ENCODE results near the gene DUT.
"Not testable (repeated sequence)": the region's sequence is repeated elsewhere in the genome, so short reads cannot be mapped to it uniquely, and the experiment has no call there.

The DUT gene

DNA sequence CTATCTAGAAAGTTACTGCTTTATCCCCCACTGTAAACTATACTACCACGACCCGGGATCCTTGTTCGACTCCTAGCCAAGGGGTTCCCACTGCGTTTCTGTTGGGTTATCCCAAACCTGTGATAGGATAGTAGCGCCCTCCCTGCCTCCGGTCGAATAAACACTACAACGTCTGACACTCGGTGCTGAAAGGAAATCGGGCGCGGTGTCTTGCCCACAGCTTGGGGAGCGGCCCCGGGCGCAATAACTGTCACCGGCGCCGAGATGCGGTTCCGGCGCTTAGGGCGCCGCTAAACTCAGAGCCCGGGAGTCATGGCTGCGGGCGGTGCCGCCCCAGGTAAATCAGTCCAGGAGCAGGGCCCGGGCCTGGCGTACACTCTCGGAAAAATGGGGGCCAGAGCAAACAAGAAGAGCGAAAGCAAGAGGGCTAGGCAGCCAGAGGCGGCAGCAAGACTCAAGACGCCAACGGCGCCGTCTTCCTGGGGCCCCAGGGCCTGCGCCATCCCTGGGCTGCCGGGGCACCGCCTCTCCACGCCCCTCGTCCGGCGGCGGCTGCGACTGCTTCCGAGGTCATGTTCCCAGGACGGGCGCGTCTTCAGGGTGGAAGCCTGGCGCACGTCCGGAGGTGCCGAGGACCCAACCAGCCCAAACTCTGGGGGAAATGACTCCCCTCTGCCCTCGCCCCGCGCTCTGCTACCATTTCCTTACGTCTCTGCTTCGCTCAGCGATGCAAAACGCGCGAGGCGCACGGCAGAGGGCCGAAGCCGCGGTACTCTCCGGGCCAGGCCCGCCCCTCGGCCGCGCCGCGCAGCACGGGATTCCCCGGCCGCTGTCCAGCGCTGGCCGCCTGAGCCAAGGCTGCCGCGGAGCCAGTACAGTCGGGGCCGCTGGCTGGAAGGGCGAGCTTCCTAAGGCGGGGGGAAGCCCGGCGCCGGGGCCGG, at the start of gene DUT:
DUT (plus strand) TSS at position 575 of the 941 bp plus-strand sequence; CDS start at position 662, 87 bp downstream.
- ATAC-seq (peak; percentile 87), DNase-seq (peak; percentile 84)

- DNase-seq (no peak), ATAC-seq (no peak)
Observed at GRCh38 chr15:48281674-48282073, 49.6 kb upstream of the DUT start.

DNA sequence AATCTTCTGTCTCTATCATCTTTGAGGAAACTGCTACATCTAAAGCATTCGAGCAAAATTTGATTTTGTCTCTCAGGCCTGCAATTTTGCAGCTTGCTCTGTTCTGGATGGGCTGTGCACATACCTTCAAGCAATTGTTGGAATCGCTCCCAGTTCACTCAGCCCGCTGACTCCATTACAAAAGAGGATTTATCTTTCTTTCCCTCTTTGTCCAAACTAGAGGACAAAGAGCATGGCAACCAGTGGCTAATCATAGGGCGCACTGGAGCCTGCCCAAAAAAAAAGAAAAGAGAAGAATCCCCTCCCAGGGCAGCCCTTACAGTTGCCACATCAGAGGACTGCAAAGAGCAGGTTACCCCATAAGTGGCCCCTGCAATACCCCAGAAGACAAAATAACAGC, 49.0 kb upstream of the DUT start:
- DNase-seq (no peak), ATAC-seq (no peak)

- DNase-seq (no peak), ATAC-seq (no peak)
Observed at GRCh38 chr15:48283396-48284145, 47.7 kb upstream of the DUT start.

GRCh38 chr15:48285329-48286214, 45.7 kb upstream of the DUT start:
- no peak for ATAC-seq

DNA sequence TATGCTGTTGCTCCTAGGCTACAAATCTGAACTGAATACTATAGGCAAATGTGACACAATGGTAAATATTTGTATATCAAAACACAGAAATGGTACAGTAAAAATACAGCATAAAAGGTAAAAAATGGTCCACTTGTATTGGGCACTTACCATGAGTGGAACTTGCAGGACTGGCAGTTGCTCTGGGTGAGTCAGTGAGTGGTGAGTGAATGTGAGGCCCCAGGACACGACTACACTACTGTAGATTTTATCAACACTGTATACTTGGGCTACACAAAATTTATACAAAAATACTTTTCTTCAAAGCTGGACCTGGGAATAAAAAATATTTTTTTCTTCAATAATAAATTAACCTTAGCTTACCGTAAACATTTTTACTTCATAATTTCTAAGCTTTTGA, 41.6 kb upstream of the DUT start:
- ATAC-seq = no peak

More at GRCh38 chr15:48285329-48286214, 45.7 kb upstream of the DUT start:
- DNase-seq = peak; percentile 40

GRCh38 chr15:48292458-48292857, 38.8 kb upstream of the DUT start:
- ATAC-seq (no peak), DNase-seq (no peak)

More for the DNA sequence above, 41.6 kb upstream of the DUT start:
- DNase-seq = no peak

DNA sequence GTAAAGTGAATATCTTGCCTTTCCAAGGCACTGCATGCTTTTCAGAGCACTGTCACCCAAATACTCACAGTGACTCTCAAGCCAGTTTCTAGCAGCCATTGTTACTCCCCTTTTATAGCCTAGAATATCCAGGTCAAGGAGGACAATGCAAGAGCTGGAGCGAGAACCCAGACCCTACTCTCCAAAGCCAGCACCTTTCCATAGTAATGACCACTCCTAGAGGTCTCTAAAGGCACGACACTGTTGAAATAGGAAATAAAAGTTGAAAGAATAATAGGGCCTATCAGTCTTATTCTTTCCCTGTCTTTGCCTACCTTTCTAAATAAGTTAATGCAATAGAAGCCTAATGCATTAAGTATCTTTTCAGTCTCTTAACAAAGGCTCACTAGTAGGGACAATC, 33.6 kb upstream of the DUT start:
- ATAC-seq (no peak), DNase-seq (no peak)

DNA sequence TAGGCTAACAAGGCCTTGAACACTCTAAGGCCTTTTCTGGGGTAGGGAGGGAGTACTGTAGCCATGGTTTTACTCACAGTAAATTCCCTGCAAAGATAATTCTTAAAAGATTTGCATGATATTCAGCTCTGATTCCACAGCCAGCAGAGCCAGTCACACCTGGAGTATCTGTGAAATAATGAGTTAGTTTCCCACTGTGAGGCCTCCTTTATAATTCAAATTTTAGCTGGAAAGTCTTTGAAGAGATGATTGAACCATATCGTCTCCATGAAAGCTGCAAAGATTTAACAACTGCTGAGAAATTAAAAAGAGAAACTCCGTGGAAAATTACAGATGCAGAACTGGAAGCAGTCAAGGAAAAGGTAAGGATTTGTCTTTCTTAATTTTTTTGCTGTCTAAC, 32.3 kb upstream of the DUT start:
- ATAC-seq = no peak
- no peak for DNase-seq

DNA sequence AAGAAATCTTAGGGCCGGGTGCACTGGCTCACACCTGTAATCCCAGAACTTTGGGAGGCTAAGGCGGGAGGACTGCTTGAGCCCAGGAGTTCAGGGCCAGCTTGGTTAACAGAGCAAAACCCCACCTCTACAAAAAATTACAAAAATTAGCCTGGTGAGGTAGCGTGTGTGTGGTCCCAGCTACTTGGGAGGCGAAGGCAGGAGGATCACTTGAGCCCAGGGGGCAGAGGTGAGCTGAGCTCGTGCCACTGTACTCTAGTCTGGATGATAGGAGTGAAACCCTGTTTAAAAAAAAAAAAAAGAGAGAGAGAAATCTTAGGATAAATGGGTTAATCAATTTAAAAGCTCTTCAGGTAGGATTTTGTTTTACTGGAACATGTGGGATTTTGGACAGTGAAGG, 31.2 kb upstream of the DUT start:
- ATAC-seq = no peak
- no peak for DNase-seq

- no peak for DNase-seq
- no peak for ATAC-seq
Observed at GRCh38 chr15:48304398-48304797, 26.8 kb upstream of the DUT start.

DNA sequence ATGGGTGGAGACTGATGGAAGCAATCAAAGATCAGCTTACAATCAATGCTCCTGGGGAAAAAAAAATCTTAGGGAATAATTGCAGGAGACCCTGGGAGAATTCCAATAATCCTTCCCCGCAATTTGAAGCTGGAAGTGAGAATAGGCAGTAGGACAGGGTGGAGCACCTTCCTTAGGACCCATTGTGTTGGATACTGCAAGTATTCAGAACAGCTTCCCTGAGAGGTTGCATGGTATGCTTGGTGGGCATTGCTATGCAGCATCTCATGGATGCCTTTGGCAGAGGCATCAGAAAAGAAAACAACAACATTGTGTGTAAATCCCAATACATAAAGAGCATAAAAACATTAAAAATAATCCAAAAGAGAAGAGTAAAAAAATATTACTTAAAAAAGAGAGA, 24.6 kb upstream of the DUT start:
- no peak for DNase-seq
- ATAC-seq = no peak

GRCh38 chr15:48307586-48307985, 23.6 kb upstream of the DUT start:
- DNase-seq = no peak
- ATAC-seq = no peak

- no peak for DNase-seq
- no peak for ATAC-seq
Observed at GRCh38 chr15:48309740-48310139, 21.5 kb upstream of the DUT start.

- DNase-seq = no peak
- no peak for ATAC-seq
Observed at GRCh38 chr15:48313216-48313615, 18.0 kb upstream of the DUT start.

DNA sequence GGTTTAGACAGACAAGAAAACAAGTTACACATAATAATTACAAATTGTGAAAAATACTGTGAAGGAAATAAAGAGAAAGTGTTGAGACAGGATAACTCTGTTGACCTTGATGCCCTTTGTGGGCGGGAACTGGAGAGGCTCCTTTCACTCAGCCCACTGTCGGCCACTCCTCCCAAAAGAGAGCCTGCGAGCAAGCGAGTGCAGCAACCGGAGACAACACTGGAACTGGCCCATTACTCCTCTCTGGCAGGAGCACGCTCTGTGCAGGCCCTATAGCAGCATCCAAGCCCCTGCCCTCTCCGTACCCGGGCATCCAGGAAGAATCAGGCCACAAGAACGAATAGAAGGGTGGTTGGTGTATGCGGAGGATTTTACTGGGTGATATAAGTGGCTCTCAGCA, 16.2 kb upstream of the DUT start:
- no peak for ATAC-seq
- no peak for DNase-seq

DNA sequence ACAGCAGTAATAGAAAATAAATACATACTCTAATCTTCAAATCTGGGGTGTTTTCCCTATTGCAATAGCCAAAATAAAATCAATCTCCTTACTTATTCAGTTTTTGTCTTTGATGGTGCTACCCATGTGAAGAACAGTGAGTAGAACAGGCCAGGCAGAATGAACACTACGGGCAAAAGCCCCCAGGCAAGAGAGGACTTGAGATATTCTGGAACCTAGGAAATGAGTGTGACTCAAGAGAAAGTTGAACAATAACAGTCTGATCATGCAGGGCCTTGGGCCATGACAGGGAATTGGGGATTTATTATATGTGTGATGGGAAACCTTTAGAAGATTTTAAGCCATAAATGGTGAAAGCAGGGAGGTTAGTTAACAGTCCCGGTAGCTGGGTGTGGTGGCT, 14.0 kb upstream of the DUT start:
- no peak for DNase-seq
- no peak for ATAC-seq

DNA sequence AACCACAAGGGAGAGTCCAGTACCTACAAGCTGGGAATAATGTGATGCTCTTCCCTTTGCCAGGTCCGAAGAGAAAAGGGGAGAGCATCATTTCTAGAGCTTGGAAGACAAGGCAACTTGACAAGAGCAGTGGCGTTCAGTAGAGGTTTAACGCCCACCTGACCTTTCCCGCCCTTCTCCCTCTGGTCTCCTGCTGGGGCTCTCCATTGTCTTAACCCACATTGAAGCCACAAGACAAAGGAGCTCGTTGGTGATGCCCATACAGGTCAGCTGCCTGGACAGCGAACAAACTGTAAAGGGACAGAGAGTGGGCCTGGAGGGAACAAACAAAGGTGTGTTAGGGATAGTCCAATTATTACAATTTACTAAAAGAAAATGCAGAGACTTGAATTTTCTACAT, 13.1 kb upstream of the DUT start:
- ATAC-seq = no peak
- DNase-seq = no peak

DNA sequence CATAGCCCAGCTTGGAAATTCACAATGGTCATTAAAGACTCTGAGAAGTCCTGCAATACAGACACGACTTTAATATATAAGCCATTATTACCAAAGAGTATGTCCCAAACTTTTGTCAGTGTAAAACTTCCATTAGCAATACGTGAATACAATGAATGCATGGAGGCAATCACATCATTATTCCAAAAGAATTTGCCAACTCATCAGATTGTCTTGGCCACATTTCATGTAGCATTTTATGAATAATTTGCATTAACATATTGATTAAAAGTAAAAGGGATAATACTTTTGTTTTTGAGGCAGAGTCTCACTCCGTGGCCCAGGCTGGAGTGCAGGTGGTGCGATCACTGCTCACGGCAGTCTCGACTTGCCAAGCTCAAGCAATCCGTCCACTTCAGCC, 7.9 kb upstream of the DUT start:
- ATAC-seq = no peak
- DNase-seq = no peak

DNA sequence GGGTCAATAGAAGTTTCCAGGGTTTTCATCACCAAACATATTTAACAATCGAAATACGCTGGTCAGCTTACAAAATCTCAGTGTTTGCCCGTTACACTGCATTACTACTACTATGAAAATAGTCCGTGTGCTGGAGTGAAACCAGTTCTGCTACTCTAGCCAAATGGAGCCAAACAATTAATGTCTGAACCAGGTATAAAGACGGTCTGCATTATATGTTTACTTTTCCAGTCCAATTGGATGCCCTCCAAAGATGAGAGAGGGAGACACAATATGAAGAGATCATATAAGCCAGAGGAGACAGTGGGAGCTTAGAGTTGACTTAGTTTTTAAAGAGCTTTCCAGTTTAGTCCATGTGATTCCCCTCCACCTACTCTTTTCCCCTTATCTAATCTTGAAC, 6.3 kb upstream of the DUT start:
- DNase-seq = no peak

GRCh38 chr15:48325400-48325799, 5.8 kb upstream of the DUT start:
- DNase-seq = no peak
- ATAC-seq = no peak

More for the DNA sequence above, 6.3 kb upstream of the DUT start:
- no peak for ATAC-seq

GRCh38 chr15:48326180-48326579, 5.0 kb upstream of the DUT start:
- not testable (repeated sequence) for ATAC-seq

More at GRCh38 chr15:48326180-48326579, 5.0 kb upstream of the DUT start:
- not testable (repeated sequence) for DNase-seq
